Chondrocyte (in vitro differentiated cells): ENCODE measurements around the gene PNMA6E. TPM values are rescaled to one million over a fixed set of nuclear protein-coding genes. Genes with fewer than 3 reads are reported as not detected.

ENCODE experiments used
- DNase-seq: peaks from one replicate; pipeline ENCODE4 v3.0.0; 2021; ENCODE audit warnings: mixed read lengths, low spot score
- H3K27ac Mint-ChIP-seq: one replicate; pipeline ENCODE4 v1.8.0; 2021; ENCODE audit warnings: mild to moderate bottlenecking, moderate library complexity, mixed read lengths; ENCODE audit not compliant: unreplicated experiment
- H3K27me3 Mint-ChIP-seq: 2 replicates; pipeline ENCODE4 v1.8.0; 2021; ENCODE audit warnings: low read depth, mixed read lengths
- H3K36me3 Mint-ChIP-seq: 2 replicates; pipeline ENCODE4 v1.8.0; 2021; ENCODE audit warnings: low read depth, mixed read lengths
- H3K4me1 Mint-ChIP-seq: 2 replicates; pipeline ENCODE4 v1.8.0; 2021; ENCODE audit warnings: low read depth, mild to moderate bottlenecking, mixed read lengths
- H3K4me3 Mint-ChIP-seq: one replicate; pipeline ENCODE4 v1.8.0; 2021; ENCODE audit warnings: mild to moderate bottlenecking, moderate library complexity, mixed read lengths; ENCODE audit not compliant: unreplicated experiment
- H3K9me3 Mint-ChIP-seq: 2 replicates; pipeline ENCODE4 v1.8.0; 2021; ENCODE audit warnings: low read depth, mixed read lengths
- CTCF ChIP-seq: fragments of 200-600 bp; sonication (generic); IDR thresholded peaks from 2 replicates; pipeline ENCODE4 v1.5.0; 2021; ENCODE audit warnings: antibody characterized with exemption, mild to moderate bottlenecking, moderate library complexity
- total RNA-seq: library from RNA; stranded (reverse); gene quantifications from 3 replicates; pipeline ENCODE4 v1.2.1, GENCODE V29; 2021

PNMA6E gene
- total RNA-seq, 1 donor from 2014 or later: not detected

DNA sequence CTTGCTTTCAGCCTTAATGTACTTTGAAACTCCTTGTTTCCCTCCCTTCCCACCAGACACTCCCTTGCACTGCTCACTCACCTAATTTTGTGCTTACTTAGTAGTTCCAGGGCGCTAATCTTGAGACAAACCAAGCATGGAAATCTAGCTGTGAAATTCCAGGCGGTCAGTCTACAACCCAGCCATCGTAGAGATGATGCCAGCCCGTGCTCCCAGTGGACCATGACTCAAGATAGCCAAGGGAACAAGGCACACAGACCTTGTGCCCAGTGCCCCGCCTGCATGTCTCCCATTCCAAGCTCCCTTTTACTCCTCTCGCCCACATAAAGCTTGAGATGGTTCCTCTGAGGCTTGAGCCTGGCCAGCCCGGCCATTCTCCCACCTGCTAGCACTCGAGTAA, 33.7 kb upstream of the PNMA6E start:
- no peak for DNase-seq
- H3K36me3 Mint-ChIP-seq: no peaks in the 10 kb centered on the region

DNA sequence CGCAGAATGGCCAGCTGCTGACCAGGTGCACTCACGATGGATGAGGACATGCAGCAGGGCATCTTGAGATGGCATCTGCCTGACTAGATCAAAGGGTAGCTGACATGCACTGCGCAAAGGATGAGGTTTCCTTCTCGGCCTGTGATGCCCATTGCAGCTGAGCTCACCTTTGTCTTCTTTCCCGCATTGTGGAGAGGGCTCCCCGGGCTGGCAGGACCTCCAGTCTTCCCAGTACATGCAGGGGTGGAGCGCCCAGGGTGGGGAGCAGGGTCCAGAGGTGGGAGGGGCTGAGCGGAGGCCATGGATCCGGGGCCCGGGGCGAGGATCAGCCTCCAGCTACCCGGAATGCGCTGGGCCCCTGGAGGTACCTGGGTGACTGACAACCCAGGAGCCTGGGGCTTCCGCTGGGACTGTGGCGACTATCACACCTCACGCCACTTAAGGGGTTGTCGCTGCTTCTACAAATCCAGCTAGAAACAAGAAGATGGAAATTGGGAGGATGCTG, 32.7 kb upstream of the PNMA6E start:
- Mint-ChIP-seq H3K27ac (no peak overlapping the region), H3K4me3 (no peak overlapping the region), H3K27me3 (peaks cover 7% of the 10 kb centered on the region), H3K9me3 (peaks cover 11% of the 10 kb centered on the region), H3K4me1 (no peaks in the 10 kb centered on the region), H3K36me3 (no peaks in the 10 kb centered on the region)
- no peak for DNase-seq
- no peak for TF ChIP-seq CTCF

More for the DNA sequence above, 33.7 kb upstream of the PNMA6E start:
- Mint-ChIP-seq H3K27me3 (peaks cover 7% of the 10 kb centered on the region), H3K4me1 (no peaks in the 10 kb centered on the region), H3K27ac (no peak overlapping the region), H3K4me3 (no peak overlapping the region), H3K9me3 (peaks cover 11% of the 10 kb centered on the region)
- TF ChIP-seq CTCF: no peak

GRCh38 chrX:153433161-153433680, 32.1 kb upstream of the PNMA6E start:
- H3K4me1 Mint-ChIP-seq: no peaks in the 10 kb centered on the region
- no peaks in the 10 kb centered on the region for H3K36me3 Mint-ChIP-seq
- no peak overlapping the region for H3K4me3 Mint-ChIP-seq
- peaks cover 4% of the 10 kb centered on the region for H3K27me3 Mint-ChIP-seq
- DNase-seq: no peak
- TF ChIP-seq CTCF: no peak
- no peak overlapping the region for H3K27ac Mint-ChIP-seq
- H3K9me3 Mint-ChIP-seq: peaks cover 15% of the 10 kb centered on the region

GRCh38 chrX:153430796-153431195, 29.6 kb upstream of the PNMA6E start:
- Mint-ChIP-seq H3K36me3 (no peaks in the 10 kb centered on the region), H3K27ac (no peak overlapping the region), H3K9me3 (peaks cover 29% of the 10 kb centered on the region), H3K4me3 (no peak overlapping the region), H3K4me1 (no peaks in the 10 kb centered on the region), H3K27me3 (peaks cover 2% of the 10 kb centered on the region)
- DNase-seq: no peak
- no peak for TF ChIP-seq CTCF

- DNase-seq: no peak
- TF ChIP-seq CTCF: no peak
- Mint-ChIP-seq H3K27ac (no peak overlapping the region), H3K27me3 (peaks cover 2% of the 10 kb centered on the region), H3K4me3 (no peak overlapping the region), H3K4me1 (no peaks in the 10 kb centered on the region), H3K36me3 (peaks cover 2% of the 10 kb centered on the region), H3K9me3 (peaks cover 28% of the 10 kb centered on the region)
Observed at GRCh38 chrX:153426204-153426603, 25.1 kb upstream of the PNMA6E start.
